Testis (tissue), 3 donors: ENCODE measurements around the gene STAT2. TPM values are rescaled to one million over a fixed set of nuclear protein-coding genes. Genes with fewer than 3 reads are reported as not detected.

Experiments
- DNase-seq: peaks from one replicate; pipeline ENCODE4 v3.0.0-alpha.2; 2019
- H3K27ac ChIP-seq, 2 donors: fragments of 200-600 bp; sonication (generic); one replicate each; pipeline ENCODE4 v1.5.1; 2019
- H3K27me3 ChIP-seq: fragments of 200-600 bp; sonication (generic); one replicate; pipeline ENCODE4 v1.5.1; 2019
- H3K36me3 ChIP-seq: fragments of 200-600 bp; sonication (generic); one replicate; pipeline ENCODE4 v1.5.1; 2017; ENCODE audit warnings: low read depth; ENCODE audit errors: missing control alignments
- H3K4me1 ChIP-seq: fragments of 200-600 bp; sonication (generic); one replicate; pipeline ENCODE4 v1.5.1; 2019
- H3K4me3 ChIP-seq, 2 donors: fragments of 200-600 bp; sonication (generic); one replicate each; pipeline ENCODE4 v1.5.1; 2017 to 2019
- H3K9me3 ChIP-seq: fragments of 200-600 bp; sonication (generic); one replicate; pipeline ENCODE4 v1.5.1; 2017
- POLR2A ChIP-seq: fragments of 450-650 bp; IDR thresholded peaks from one replicate; pipeline ENCODE4 v1.6.1; 2017; ENCODE audit warnings: antibody characterized with exemption, mild to moderate bottlenecking, moderate library complexity
- WGBS, 2 donors: methylation state at CpG; one replicate each; pipeline ENCODE4 v1.1.5; 2018; 5-methylcytosine and 5-hydroxymethylcytosine counted together
- intact Hi-C: fragments of 100-400 bp; cut with DNase I; formaldehyde crosslinking; loops from one replicate; pipeline ENCODE4 v1.15.1; 2023; ENCODE audit warnings: low total_unique reads
- polyA plus RNA-seq: library from polyadenylated mRNA; stranded (reverse); fragments of 350-450 nt; fragmentation: Illumina TruSeq; extraction: RNeasy Lipid Tissue Mini Kit (QIAGEN cat#74804); gene quantifications from one replicate; pipeline ENCODE4 v1.2.3, GENCODE V29; 2014; ENCODE audit warnings: low read depth, low replicate concordance; ENCODE audit not compliant: insufficient read depth
- total RNA-seq, 2 donors: library from RNA; depleted of rRNA; stranded (reverse); fragments of >200 nt; gene quantifications; one replicate each; pipeline ENCODE4 v1.2.3, GENCODE V29; 2016
- TF ChIP-seq, protein P1 (sequence below), 3 experiments: fragments of 450-650 bp in 2 of 3; fragments of 200-600 bp in 1 of 3; sonication (generic) in 1 of 3; IDR thresholded peaks; one replicate each; pipeline ENCODE4 v1.5.1; 2016 to 2019; ENCODE audit warnings: antibody characterized with exemption in 3 of 3, mild to moderate bottlenecking in 2 of 3, moderate library complexity in 1 of 3

Gene STAT2
- total and polyA plus RNA-seq, 3 donors from 2014 or later: 57.0 to 122 (median 110) TPM

DNA sequence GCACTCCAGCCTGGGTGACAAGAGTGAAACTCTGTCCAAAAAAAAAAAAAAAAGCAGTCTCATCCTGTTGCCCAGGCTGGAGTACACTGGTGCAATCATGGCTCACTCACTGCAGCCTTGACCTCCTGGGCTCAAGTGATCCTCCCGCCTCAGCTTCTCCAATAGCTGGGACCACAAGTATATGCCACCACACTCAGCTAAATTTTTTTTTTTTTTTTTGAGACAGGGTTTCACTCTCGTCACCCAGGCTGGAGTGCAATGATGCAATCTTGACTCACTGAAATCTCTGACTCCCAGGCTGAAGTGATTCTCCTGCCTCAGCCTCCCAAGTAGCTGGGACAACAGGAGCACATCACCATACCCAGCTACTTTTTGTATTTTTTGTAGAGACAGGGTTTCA is 38.9 kb downstream of the STAT2 start:
- TF ChIP-seq POLR2A: no peak
- TF ChIP-seq, protein P1, sequence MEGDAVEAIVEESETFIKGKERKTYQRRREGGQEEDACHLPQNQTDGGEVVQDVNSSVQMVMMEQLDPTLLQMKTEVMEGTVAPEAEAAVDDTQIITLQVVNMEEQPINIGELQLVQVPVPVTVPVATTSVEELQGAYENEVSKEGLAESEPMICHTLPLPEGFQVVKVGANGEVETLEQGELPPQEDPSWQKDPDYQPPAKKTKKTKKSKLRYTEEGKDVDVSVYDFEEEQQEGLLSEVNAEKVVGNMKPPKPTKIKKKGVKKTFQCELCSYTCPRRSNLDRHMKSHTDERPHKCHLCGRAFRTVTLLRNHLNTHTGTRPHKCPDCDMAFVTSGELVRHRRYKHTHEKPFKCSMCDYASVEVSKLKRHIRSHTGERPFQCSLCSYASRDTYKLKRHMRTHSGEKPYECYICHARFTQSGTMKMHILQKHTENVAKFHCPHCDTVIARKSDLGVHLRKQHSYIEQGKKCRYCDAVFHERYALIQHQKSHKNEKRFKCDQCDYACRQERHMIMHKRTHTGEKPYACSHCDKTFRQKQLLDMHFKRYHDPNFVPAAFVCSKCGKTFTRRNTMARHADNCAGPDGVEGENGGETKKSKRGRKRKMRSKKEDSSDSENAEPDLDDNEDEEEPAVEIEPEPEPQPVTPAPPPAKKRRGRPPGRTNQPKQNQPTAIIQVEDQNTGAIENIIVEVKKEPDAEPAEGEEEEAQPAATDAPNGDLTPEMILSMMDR (IDR thresholded peaks at IDR 0.05): no peak
- Histone ChIP-seq H3K27ac (no peak overlapping the region), H3K4me1 (no peaks in the 10 kb centered on the region), H3K36me3 (no peaks in the 10 kb centered on the region), H3K9me3 (no peaks in the 10 kb centered on the region), H3K27me3 (no peaks in the 10 kb centered on the region), H3K4me3 (no peak overlapping the region)
- 94 to 98% methylated on average over 2 of the region's 2 CpGs for WGBS, 2 donors
- no peak for DNase-seq
- intact Hi-C loops: no loop called here

DNA sequence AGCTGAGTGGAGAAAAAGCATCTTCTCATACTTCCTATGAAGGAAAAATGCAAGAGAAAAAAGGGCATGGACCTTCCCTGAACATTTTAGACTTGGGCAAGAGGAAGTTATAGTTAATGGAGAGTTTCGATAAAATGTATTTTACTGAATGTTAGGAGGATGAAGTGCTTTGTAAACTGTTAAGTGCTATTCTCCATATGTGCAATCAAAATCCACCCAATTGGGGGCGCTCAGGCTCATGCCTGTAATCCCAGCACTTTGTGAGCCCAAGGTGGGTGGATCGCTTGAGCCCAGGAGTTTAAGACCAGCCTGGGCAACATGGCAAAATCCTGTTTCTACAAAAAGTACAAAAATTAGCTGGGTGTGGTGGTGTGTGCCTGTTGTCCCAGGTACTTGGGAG is 42.2 kb downstream of the STAT2 start:
- DNase-seq: no peak
- H3K4me1 ChIP-seq: peaks cover 10% of the 10 kb centered on the region
- no peak for TF ChIP-seq POLR2A
- TF ChIP-seq, protein P1 (IDR thresholded peaks at IDR 0.05): no peak
- no peak overlapping the region for H3K4me3 ChIP-seq
- H3K27me3 ChIP-seq: no peaks in the 10 kb centered on the region
- no peak overlapping the region for H3K27ac ChIP-seq
- WGBS, 2 donors: 92 to 99% methylated on average over 3 of the region's 3 CpGs
- no peaks in the 10 kb centered on the region for H3K36me3 ChIP-seq
- H3K9me3 ChIP-seq: no peaks in the 10 kb centered on the region
- intact Hi-C loops: no loop called here

DNA sequence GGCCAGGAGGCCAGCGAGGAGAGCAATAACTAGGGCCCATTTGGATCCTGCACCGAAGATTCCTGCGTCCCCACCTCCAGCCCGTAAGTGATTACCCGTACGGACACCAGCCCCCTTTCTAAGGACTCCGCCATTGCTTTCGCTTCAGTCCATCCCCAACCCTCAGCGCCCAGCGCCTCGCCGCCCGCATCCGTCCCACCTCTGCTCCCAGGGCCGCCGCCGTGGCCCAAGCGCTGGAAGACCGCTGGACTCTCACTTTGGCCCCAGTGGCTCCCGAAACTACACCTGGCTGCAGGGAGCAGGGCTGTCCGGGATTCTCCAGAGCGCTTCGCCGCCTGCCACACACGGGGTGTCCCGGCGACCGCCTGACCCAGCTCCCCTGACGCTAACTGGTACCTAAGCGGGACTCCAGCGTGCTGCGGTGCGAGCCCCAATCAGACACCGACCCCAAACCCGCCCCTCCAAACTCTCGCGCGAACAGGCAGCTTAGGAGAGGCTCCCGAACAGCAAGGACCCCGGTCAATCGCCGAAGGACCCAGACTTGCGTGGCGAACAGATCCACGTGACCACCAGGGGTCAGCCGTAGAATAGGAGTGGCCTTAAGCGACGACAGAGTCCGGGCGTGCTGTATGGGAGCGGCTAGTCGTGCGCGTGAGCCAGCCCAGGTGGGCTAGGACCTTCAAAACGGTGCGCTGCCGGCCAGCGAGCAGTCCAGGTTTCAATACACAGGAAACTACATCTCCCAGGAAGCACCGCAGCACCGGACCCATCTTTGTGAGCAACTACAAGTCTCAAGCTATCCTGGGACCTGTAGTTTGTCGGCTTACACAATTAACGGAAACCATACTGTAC is 44.1 kb downstream of the STAT2 start, which contains the start of gene CNPY2:
CNPY2 (minus strand) TSS at position 367 of the 852 bp plus-strand sequence. CDS start 771 bp downstream, outside the sequence.
- Histone ChIP-seq H3K4me3 (peak within 1 kb of the TSS; percentile 59 to 93), H3K27me3 (no peaks in the 10 kb centered on the region), H3K9me3 (no peaks in the 10 kb centered on the region), H3K27ac (peak within 1 kb of the TSS; percentile 79 to 92), H3K36me3 (no peaks in the 10 kb centered on the region), H3K4me1 (peaks cover 10% of the 10 kb centered on the region)
- intact Hi-C loops: no loop called here
- peak; percentile 97 for DNase-seq
- 0 to 2% methylated on average over 30 to 57 of the region's 62 CpGs for WGBS, 2 donors
- TF ChIP-seq POLR2A: no peak
- TF ChIP-seq, protein P1 (IDR thresholded peaks at IDR 0.05): peak in 2 of 3 experiments; percentile 18 to 47

DNA sequence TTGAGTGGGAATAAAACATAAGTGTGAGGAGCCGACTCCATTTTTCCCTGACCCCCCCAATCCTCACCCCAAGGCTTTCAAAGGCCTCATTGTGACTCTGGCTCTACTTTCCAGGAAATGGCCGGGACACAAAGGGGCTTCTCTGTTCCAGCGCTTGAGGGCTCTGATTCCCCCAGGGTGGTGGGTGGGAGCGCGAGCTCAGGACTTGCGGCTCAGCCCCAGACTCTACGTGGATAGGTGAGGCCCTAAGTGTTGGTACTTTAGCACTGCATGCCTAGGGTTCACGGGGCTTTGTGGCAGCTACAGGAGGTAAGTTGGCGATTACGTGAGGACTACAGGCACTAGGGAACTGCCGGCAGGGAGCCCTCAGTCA is 44.7 kb downstream of the STAT2 start:
- intact Hi-C loops: no loop called here
- TF ChIP-seq, protein P1 (IDR thresholded peaks at IDR 0.05): no peak
- no peak for TF ChIP-seq POLR2A

More for the DNA sequence above, 44.7 kb downstream of the STAT2 start:
- Histone ChIP-seq H3K27ac (peak overlapping the region; percentile 79 to 92), H3K27me3 (no peaks in the 10 kb centered on the region), H3K36me3 (no peaks in the 10 kb centered on the region), H3K4me1 (peaks cover 10% of the 10 kb centered on the region), H3K4me3 (peak overlapping the region; percentile 59 to 93), H3K9me3 (no peaks in the 10 kb centered on the region)
- DNase-seq: no peak
- 0 to 1% methylated on average over 8 to 11 of the region's 11 CpGs for WGBS, 2 donors
